H1 (cell line): ENCODE results near the gene ZNF804B. TPM values are rescaled to one million over a fixed set of nuclear protein-coding genes. Genes with fewer than 3 reads are reported as not detected.

Source experiments
- BACH1 ChIP-seq: IDR thresholded peaks from 2 replicates; pipeline ENCODE4 v1.6.1; 2012; ENCODE audit warnings: low read length, improper control_type of control experiment
- polyA plus RNA-seq, 7 experiments: library from polyadenylated mRNA; depleted of rRNA in 3 of 7; stranded (reverse) in 5 of 7; unstranded in 2 of 7; fragments of >200 nt in 5 of 7; fragments of 200-250 nt in 2 of 7; gene quantifications; 1 replicate in 5 of 7; 2 replicates in 1 of 7; 4 replicates in 1 of 7; pipeline versions ENCODE4 v1.2.1 to v1.2.3, GENCODE V29; 2011 to 2013; ENCODE audit warnings: missing spikeins in 2 of 7, mixed read lengths in 2 of 7
- total RNA-seq: library from RNA; stranded (reverse); fragmentation: NEBNext Ultra II Directional; extraction: Animal tissue kit (Norgen Biotek cat#: 25700); gene quantifications from 2 replicates; pipeline ENCODE4 v1.2.1, GENCODE V29; 2021

The ZNF804B gene
- total and polyA plus RNA-seq, 2 of the 8 experiments (the other 6 are each of a cell fraction or from before 2014, with no cell fraction given) = not detected

GRCh38 chr7:89001306-89001705, 241.8 kb downstream of the ZNF804B start (continued):
- TF ChIP-seq BACH1 = no peak
- TF ChIP-seq, all 59 proteins: peak for 0
